Sigmoid colon (tissue), 4 donors: ENCODE measurements around the gene EEPD1.

ENCODE experiments used
- CTCF ChIP-seq, 4 experiments: fragments of 450-650 bp in 3 of 4; fragments of 200-600 bp in 1 of 4; IDR thresholded peaks; one replicate each; pipeline ENCODE4 v1.5.1; 2016 to 2019; ENCODE audit warnings: antibody characterized with exemption in 4 of 4, mild to moderate bottlenecking in 3 of 4, moderate library complexity in 2 of 4
- EP300 ChIP-seq, 4 donors: sonication (generic); formaldehyde crosslinking; IDR thresholded peaks; one replicate each; pipeline ENCODE4 v1.6.1; 2017; ENCODE audit warnings: antibody characterized with exemption in 4 of 4
- POLR2A ChIP-seq, 2 donors: fragments of 450-650 bp; IDR thresholded peaks; one replicate each; pipeline ENCODE4 v1.6.1; 2016; ENCODE audit warnings: antibody characterized with exemption in 2 of 2, mild to moderate bottlenecking in 2 of 2, moderate library complexity in 2 of 2
- POLR2AphosphoS5 ChIP-seq, 4 donors: sonication (generic); formaldehyde crosslinking; IDR thresholded peaks; one replicate each; pipeline ENCODE4 v1.6.1; 2017; ENCODE audit warnings: antibody characterized with exemption in 4 of 4

GRCh38 chr7:36192877-36193276 lies 39.8 kb downstream of the EEPD1 start:
- TF ChIP-seq POLR2AphosphoS5 (IDR thresholded peaks at IDR 0.05) (no peak), CTCF (IDR thresholded peaks at IDR 0.05) (no peak), POLR2A (IDR thresholded peaks at IDR 0.05) (no peak), EP300 (IDR thresholded peaks at IDR 0.05) (no peak)
